Right cardiac atrium (tissue), 5 donors: ENCODE measurements around the gene IST1. TPM values are rescaled to one million over a fixed set of nuclear protein-coding genes. Genes with fewer than 3 reads are reported as not detected.

Experiments
- ATAC-seq, 2 donors: fragments of 200-7000 bp; cut with Tn5 transposase; one replicate each; pipeline versions ENCODE4 v1.8.0 to v1.9.1; 2020; ENCODE audit warnings: moderate library complexity in 2 of 2, mild to moderate bottlenecking in 1 of 2
- DNase-seq, 3 donors: peaks; one replicate each; pipeline ENCODE4 v3.0.0-alpha.2; 2020
- H3K27ac ChIP-seq: one replicate; pipeline ENCODE4 v1.5.1; 2013; ENCODE audit warnings: mild to moderate bottlenecking, low read length, control low read depth, moderate library complexity
- H3K27me3 ChIP-seq: one replicate; pipeline ENCODE4 v1.6.1; 2013; ENCODE audit not compliant: control insufficient read depth, insufficient read depth
- H3K4me1 ChIP-seq: one replicate; pipeline ENCODE4 v1.6.1; 2013; ENCODE audit warnings: low read length; ENCODE audit not compliant: control insufficient read depth, insufficient read depth
- H3K4me3 ChIP-seq: one replicate; pipeline ENCODE4 v1.5.1; 2013; ENCODE audit warnings: low read length, control low read depth
- H3K9me3 ChIP-seq: one replicate; pipeline ENCODE4 v1.6.1; 2013; ENCODE audit warnings: low read length; ENCODE audit not compliant: control insufficient read depth
- WGBS: extraction: QIAGEN DNeasy Blood & Tissue Kit; methylation state at CpG from one replicate; pipeline ENCODE4 v1.1.7; 2013; 5-methylcytosine and 5-hydroxymethylcytosine counted together
- intact Hi-C, 4 donors: fragments of 100-400 bp; cut with DNase I; formaldehyde crosslinking; loops; one replicate each; pipeline versions ENCODE4 v1.11.0 to v1.14.0; 2022 to 2023
- polyA plus RNA-seq: library from polyadenylated mRNA; stranded (reverse); fragments of 200-250 nt; gene quantifications from one replicate; pipeline ENCODE4 v1.2.3, GENCODE V29; 2013
- total RNA-seq, 4 donors: library from RNA; stranded (reverse); fragmentation: NEBNext Ultra II Directional; extraction: Animal tissue kit (Norgen Biotek cat#: 25700); gene quantifications; one replicate each; pipeline ENCODE4 v1.2.1, GENCODE V29; 2021
- donor health status: healthy with polysubstance abuse.
- donor health status: DM: no; HTN: yes; CAD: no.
- donor health status: DM: no; HTN: no; CAD: no.
- donor health status: DM: no; HTN: yes; CAD: no; lungs with severe emphysema.
- donor health status: DM: yes; HTN: yes; CAD: no.

Gene IST1
- total and polyA plus RNA-seq, 5 donors: 89.5 to 148 (median 132) TPM

DNA sequence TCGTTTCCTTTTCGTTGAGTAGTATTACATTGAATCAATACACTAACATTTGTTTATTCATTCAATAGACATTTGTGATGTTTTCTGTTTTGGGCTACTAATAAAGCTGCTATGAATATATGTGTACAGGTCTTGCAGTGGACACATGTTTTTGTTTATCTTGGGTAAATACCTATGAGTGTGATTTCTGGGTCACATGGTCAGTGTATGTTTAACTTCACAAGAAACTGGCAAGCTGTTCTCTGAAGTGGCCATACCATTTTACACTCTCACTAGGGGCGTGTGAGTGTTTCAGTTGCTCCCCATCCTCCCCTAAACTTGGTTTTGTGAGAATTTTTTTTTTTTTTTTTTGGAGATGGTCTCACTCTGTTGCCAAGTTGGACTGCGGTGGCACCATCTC lies 69.9 kb downstream of the IST1 start:
- H3K4me3 ChIP-seq: no peak overlapping the region
- H3K27ac ChIP-seq: no peak overlapping the region
- ATAC-seq (no peak), DNase-seq (no peak)
- 87% methylated on average over 4 of the region's 4 CpGs for WGBS
- no peaks in the 10 kb centered on the region for H3K27me3 ChIP-seq
- H3K4me1 ChIP-seq: no peaks in the 10 kb centered on the region
- H3K9me3 ChIP-seq: no peaks in the 10 kb centered on the region
- intact Hi-C loops: loop anchor here in 1 of 4 donors (10.0 kb wide), 1 partner anchor 80 kb away; the partner anchor contains the start of gene ZNF821

DNA sequence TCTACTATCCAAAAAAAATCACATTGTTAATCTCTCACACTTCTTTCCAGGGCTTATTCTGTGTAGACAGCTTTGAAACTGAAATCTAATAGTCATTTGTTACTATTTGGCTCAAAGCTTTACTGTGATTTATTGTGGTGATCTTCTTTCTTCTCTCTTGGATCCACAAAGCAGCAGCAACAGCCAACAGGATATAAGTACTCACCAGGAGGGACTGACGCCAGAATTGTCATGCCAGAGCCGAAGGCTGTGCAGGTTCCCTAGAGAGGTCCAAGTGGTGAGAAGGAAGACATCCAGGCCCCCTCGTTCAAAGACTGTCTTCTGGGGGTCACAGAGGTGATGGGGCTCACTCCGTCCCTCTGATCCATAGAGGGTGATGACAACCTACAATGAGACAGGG lies 71.6 kb downstream of the IST1 start:
- Histone ChIP-seq H3K9me3 (no peaks in the 10 kb centered on the region), H3K4me3 (no peak overlapping the region), H3K27ac (no peak overlapping the region), H3K27me3 (no peaks in the 10 kb centered on the region), H3K4me1 (no peaks in the 10 kb centered on the region)
- ATAC-seq (no peak), DNase-seq (no peak)
- intact Hi-C loops: loop anchor here in 1 of 4 donors (10.0 kb wide), 1 partner anchor 82 kb away; the partner anchor contains the start of gene ZNF821
- WGBS: 32% methylated on average over 4 of the region's 4 CpGs

DNA sequence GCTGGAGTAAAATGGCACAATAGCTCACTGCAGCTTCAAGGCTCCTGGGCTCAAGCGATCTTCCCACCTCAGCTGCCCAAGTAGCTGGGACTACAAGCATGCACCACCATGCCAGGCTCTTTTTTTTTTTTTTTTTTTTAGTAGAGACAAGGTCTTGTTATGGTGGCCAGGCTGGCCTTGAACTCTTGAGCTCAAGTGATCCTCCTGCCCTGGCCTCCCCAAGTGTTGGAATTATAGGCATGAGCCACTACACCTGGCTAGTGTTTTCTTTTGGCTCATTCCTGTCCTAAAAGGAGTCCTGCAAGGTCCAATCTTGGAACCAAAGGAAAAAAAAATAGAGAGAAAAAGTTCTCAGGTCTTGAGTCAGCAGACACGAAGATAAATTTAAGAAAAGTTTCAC lies 74.0 kb downstream of the IST1 start:
- Histone ChIP-seq H3K4me1 (no peaks in the 10 kb centered on the region), H3K27ac (no peak overlapping the region), H3K27me3 (no peaks in the 10 kb centered on the region), H3K4me3 (no peak overlapping the region), H3K9me3 (no peaks in the 10 kb centered on the region)
- 86% methylated on average over 2 of the region's 2 CpGs for WGBS
- intact Hi-C loops: loop anchor here in 1 of 4 donors (10.0 kb wide), 1 partner anchor 85 kb away; the partner anchor contains the start of gene ZNF821
- no peak for ATAC-seq
- no peak for DNase-seq

DNA sequence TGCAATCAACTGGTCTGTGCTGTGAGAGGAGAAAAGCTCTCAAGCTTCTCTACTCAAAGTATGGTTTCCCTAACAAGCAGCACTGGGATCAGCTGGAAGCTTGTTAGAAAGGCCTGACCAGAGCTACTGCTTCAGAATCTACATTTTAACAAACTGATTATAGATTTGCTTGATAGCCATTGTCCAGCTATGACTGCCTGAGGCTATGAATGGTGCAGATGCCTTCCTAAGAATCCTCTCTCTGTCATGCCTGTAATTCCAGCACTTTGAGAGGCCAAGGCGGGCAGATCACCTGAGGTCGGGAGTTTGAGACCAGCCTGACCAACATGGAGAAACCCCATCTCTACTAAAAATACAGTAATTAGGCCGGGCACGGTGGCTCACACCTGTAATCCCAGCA lies 76.2 kb downstream of the IST1 start:
- H3K9me3 ChIP-seq: no peaks in the 10 kb centered on the region
- no peak overlapping the region for H3K4me3 ChIP-seq
- 90% methylated on average over 4 of the region's 4 CpGs for WGBS
- no peaks in the 10 kb centered on the region for H3K4me1 ChIP-seq
- no peak overlapping the region for H3K27ac ChIP-seq
- ATAC-seq (no peak), DNase-seq (no peak)
- intact Hi-C loops: no loop called here
- H3K27me3 ChIP-seq: no peaks in the 10 kb centered on the region

DNA sequence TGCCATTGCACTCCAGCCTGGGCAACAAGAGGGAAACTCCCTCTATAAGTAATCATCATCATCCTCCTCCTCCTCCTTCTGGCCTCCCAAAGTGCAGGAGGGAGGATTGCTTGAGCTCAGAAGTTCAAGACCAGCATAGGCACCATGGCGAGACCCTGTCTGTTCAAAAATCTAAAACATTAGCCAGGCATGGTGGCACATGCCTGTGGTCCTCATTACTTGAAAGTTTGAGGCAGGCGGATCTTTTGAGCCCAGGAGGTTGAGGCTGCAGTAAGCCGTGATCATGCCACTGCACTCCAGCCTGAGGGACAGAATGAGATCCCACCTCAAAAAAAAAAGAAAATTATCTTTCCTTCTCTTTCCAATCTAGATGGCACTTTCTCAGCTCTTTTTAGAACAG lies 77.0 kb downstream of the IST1 start:
- no peak for DNase-seq
- no peak for ATAC-seq
- intact Hi-C loops: no loop called here
- Histone ChIP-seq H3K27me3 (no peaks in the 10 kb centered on the region), H3K4me3 (no peak overlapping the region), H3K4me1 (no peaks in the 10 kb centered on the region), H3K9me3 (no peaks in the 10 kb centered on the region), H3K27ac (no peak overlapping the region)
- WGBS: 93% methylated on average over 3 of the region's 3 CpGs

DNA sequence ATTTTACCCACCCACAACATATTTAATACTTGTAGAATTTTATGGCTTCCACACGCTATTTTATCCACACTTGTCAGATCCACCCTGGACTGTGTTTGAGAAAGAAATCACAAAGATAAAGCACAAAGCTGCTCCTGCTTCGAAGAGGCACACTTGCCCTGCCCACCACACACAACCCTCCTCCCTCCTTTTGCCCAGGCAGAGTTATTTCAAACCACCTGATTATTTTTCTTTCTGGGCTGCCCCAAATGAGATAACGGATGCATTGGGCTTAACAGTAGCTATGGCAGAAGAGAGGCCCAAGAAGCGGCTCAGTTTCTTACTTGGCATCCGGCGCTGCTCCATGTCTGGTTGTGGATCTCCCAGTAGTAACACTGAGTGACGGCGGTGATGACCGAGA lies 77.7 kb downstream of the IST1 start:
- intact Hi-C loops: no loop called here
- H3K27ac ChIP-seq: no peak overlapping the region
- no peaks in the 10 kb centered on the region for H3K27me3 ChIP-seq
- no peaks in the 10 kb centered on the region for H3K9me3 ChIP-seq
- DNase-seq: no peak
- no peaks in the 10 kb centered on the region for H3K4me1 ChIP-seq
- no peak overlapping the region for H3K4me3 ChIP-seq
- 70% methylated on average over 9 of the region's 9 CpGs for WGBS
- no peak for ATAC-seq

DNA sequence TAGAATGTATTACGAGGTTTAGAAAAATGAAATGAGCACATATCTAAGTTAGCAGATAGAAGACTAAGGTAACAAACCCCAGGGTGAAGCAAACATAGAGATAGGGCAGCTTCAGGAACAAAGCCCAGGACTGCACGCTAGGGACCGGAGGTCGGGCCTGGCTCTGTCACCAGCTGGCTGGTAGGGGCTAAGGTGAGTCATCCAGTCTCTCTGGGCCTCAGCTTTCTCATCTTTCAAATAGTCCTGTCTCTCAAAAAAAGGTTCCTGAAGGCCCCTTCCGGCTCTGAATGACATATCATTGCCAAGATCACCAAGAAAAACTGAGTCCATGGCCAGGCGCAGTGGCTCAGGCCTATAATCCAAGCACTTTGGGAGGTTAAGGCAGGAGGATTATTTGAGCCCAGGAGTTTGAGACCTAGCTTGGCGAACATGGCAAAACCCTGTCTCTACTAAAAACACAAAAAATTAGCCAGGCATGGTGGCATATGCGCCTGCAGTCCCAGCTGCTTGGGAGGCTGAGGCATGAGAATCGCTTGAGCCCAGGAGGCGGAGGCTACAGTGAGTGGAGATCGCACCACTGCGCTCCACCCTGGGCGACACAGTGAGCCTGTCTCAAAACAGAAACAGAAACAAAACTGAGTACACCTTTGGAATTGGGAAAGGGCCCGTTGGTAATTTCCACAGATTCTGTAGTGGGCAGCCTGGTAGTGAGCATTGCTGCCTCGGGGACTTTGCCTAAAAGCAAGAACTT lies 78.9 kb downstream of the IST1 start:
- Histone ChIP-seq H3K27me3 (no peaks in the 10 kb centered on the region), H3K4me3 (no peak overlapping the region), H3K27ac (no peak overlapping the region), H3K9me3 (no peaks in the 10 kb centered on the region), H3K4me1 (no peaks in the 10 kb centered on the region)
- WGBS: 92% methylated on average over 15 of the region's 15 CpGs
- ATAC-seq (no peak), DNase-seq (no peak)
- intact Hi-C loops: no loop called here

Other genes starting within 250 kb of the IST1 start
- 1 to 10 TPM; 6.1 to 6.8 (median 6.5) TPM for gene PHLPP2, start 170.8 kb upstream of the IST1 start, total RNA-seq
- gene PHLPP2, start 170.8 kb upstream of the IST1 start, polyA plus RNA-seq: 1.9 TPM
- 10 to 100 TPM; 36.2 to 47.8 (median 37.8) TPM for gene AP1G1, start 86.7 kb upstream of the IST1 start, total RNA-seq
- gene AP1G1, start 86.7 kb upstream of the IST1 start, polyA plus RNA-seq: 11.2 TPM
- 10 to 100 TPM; 16.2 to 20.1 (median 17.1) TPM for gene ATXN1L, start 49.6 kb upstream of the IST1 start, total RNA-seq
- 8.7 TPM for gene ATXN1L, start 49.6 kb upstream of the IST1 start, polyA plus RNA-seq
- gene ZNF821, start 11.3 kb upstream of the IST1 start, total RNA-seq: 1 to 10 TPM; 6.3 to 8.5 (median 6.9) TPM
- gene ZNF821, start 11.3 kb upstream of the IST1 start, polyA plus RNA-seq: 5.0 TPM
- 1 to 10 TPM in 1 of 4 donors, under 1 TPM in 3; 0.26 to 1.1 (median 0.44) TPM for gene PKD1L3, start 104.9 kb downstream of the IST1 start, total RNA-seq
- 0.18 TPM for gene PKD1L3, start 104.9 kb downstream of the IST1 start, polyA plus RNA-seq
- gene DHODH, start 113.2 kb downstream of the IST1 start, total RNA-seq: 10 to 100 TPM; 44.1 to 55.7 (median 47.4) TPM
- gene DHODH, start 113.2 kb downstream of the IST1 start, polyA plus RNA-seq: 38.9 TPM
- 100 to 1,000 TPM in 1 of 4 donors, 10 to 100 TPM in 2, 1 to 10 TPM in 1; 3.1 to 103 (median 36.3) TPM for gene HP, start 159.0 kb downstream of the IST1 start, total RNA-seq
- gene HP, start 159.0 kb downstream of the IST1 start, polyA plus RNA-seq: 13.2 TPM
- 10 to 100 TPM; 13.2 to 25.3 (median 15.8) TPM for gene HPR, start 167.7 kb downstream of the IST1 start, total RNA-seq
- 38.7 TPM for gene HPR, start 167.7 kb downstream of the IST1 start, polyA plus RNA-seq
- 1 to 10 TPM; 4.5 to 7.9 (median 5.4) TPM for gene TXNL4B, start 198.1 kb downstream of the IST1 start, total RNA-seq
- gene TXNL4B, start 198.1 kb downstream of the IST1 start, polyA plus RNA-seq: 5.0 TPM
- gene DHX38, start 198.3 kb downstream of the IST1 start, total RNA-seq: 10 to 100 TPM; 37.2 to 45.9 (median 43.1) TPM
- gene DHX38, start 198.3 kb downstream of the IST1 start, polyA plus RNA-seq: 27.7 TPM